Measurements from ENCODE around the gene GRIN2C. TPM values are rescaled to one million over a fixed set of nuclear protein-coding genes. Genes with fewer than 3 reads are reported as not detected.
A peak's percentile ranks its signal among the peaks of the same experiment; 100 is the strongest.

Gene GRIN2C
- total and polyA plus RNA-seq, 9 of the 15 experiments (the other 6 are each of a cell fraction or from before 2014, with no cell fraction given), result under 0.01 to 0.33 (median 0.10) TPM; not detected in 2

- peak; percentile 62; the same call in 1 of the 2 replicates for TF ChIP-seq HES1 (IDR thresholded peaks at IDR 0.05; ENCODE audit: low read depth)
- TF ChIP-seq CBFA2T3 (IDR thresholded peaks at IDR 0.05), result peak; percentile 39
- TF ChIP-seq L3MBTL2 (IDR thresholded peaks at IDR 0.05), result peak; percentile 42; the same call in 1 of the 2 replicates
Observed at GRCh38 chr17:74901353-74902135, 41.9 kb upstream of the GRIN2C start (continued).

- no peaks in the 10 kb centered on the region for H3K9me1 ChIP-seq (ENCODE audit: control insufficient read depth, insufficient read depth, low read length)
- intact Hi-C loops (cut with micrococcal nuclease), result no loop called here
- TF ChIP-seq HNRNPUL1 (IDR thresholded peaks at IDR 0.05; ENCODE audit: low read length) (no peak), NKRF (IDR thresholded peaks at IDR 0.05; ENCODE audit: borderline replicate concordance) (no peak), E2F1 (CRISPR knock-in tag; IDR thresholded peaks at IDR 0.05) (no peak), RBM14 (IDR thresholded peaks at IDR 0.05; ENCODE audit: borderline replicate concordance, insufficient read depth, low read depth, low read length) (no peak), GTF2B (IDR thresholded peaks at IDR 0.05; ENCODE audit: extremely low read depth, insufficient read length) (no peak), BRF2 (IDR thresholded peaks at IDR 0.05; ENCODE audit: borderline replicate concordance, insufficient read depth, insufficient read length) (no peak), ZKSCAN1 (IDR thresholded peaks at IDR 0.05; ENCODE audit: low read depth, low read length) (0 out of 2 replicates have a peak, but pooled peaks have one; percentile 23), ZSCAN32 (CRISPR knock-in tag; IDR thresholded peaks at IDR 0.05) (no peak), RUNX1 (IDR thresholded peaks at IDR 0.05; ENCODE audit: low read depth) (no peak)
- H2AFZ ChIP-seq (ENCODE audit: low read depth, low read length), result no peak overlapping the region
- in situ Hi-C loops (cut with MboI), result no loop called here
- WGBS (ENCODE audit: insufficient coverage, low coverage, missing lambda C conversion rate), result 1% methylated on average over 8 of the region's 8 CpGs
- no peaks in the 10 kb centered on the region for H3K79me2 ChIP-seq (ENCODE audit: control insufficient read depth, insufficient read depth, low read length)
- no TSS peak for BruUV-seq (replicated peaks)
- FAIRE-seq, result no peak
- no peak overlapping the region for H3K4me3 ChIP-seq
- no peak overlapping the region for H3K9ac ChIP-seq (ENCODE audit: insufficient read depth in 1 of 2, low read depth in 2 of 2, low read length in 2 of 2)
- H3K9me3 ChIP-seq (replicated peaks; ENCODE audit: control insufficient read depth, insufficient read depth, low read depth, low read length), result no peaks in the 10 kb centered on the region
- CTCF ChIA-PET (ENCODE audit: low intra/inter-chr PET ratio), result no interaction called here
- peaks cover 25 to 58% of the 10 kb centered on the region in 2 experiments; a peak in 4 of 5 replicates for H3K27me3 ChIP-seq (ENCODE audit: control insufficient read depth in 2 of 2, insufficient read depth in 2 of 2, low read length in 2 of 2)
- no peaks in the 10 kb centered on the region for H3K36me3 ChIP-seq (ENCODE audit: control insufficient read depth, insufficient read depth, low read length)
- H3K4me2 ChIP-seq (ENCODE audit: insufficient read depth, low read length), result no peak overlapping the region
- no peak overlapping the region for H3K27ac ChIP-seq (ENCODE audit: extremely low read depth, low read depth, low read length)
- no peak for DNase-seq (ENCODE audit: extremely low read depth in 1 of 4, low spot score in 3 of 4)
- 0 out of 2 replicates have a peak, but pooled peaks cover 11% of the 10 kb centered on the region for H4K20me1 ChIP-seq (replicated peaks; ENCODE audit: control insufficient read depth, insufficient read depth, low read length)
- ATAC-seq, result no peak
- POLR2A ChIA-PET, result no interaction called here
- no peaks in the 10 kb centered on the region; a peak in 1 of 5 replicates for H3K4me1 ChIP-seq (replicated peaks in 1 of 2; ENCODE audit: control insufficient read depth in 2 of 2, insufficient read depth in 2 of 2, low read length in 2 of 2)
Observed at GRCh38 chr17:74900208-74900607, 40.5 kb upstream of the GRIN2C start.

All from K562 (cell line).